HT-29 (cell line): Measurements from ENCODE around the gene SMARCD1. TPM values are rescaled to one million over a fixed set of nuclear protein-coding genes. Genes with fewer than 3 reads are reported as not detected.
"Not testable (repeated sequence)": the region's sequence is repeated elsewhere in the genome, so short reads cannot be mapped to it uniquely, and the experiment has no call there.

Experiments
- DNase-seq: peaks from one replicate; pipeline ENCODE4 v3.0.0-alpha.2; 2015; ENCODE audit warnings: low spot score
- total RNA-seq: library from RNA; depleted of rRNA; stranded (reverse); fragments of >200 nt; shearing (Covaris generic); gene quantifications from 2 replicates; pipeline ENCODE4 v1.2.3, GENCODE V29; 2014

SMARCD1 gene
- total RNA-seq, 1 experiment from 2014 or later, result 74.8 TPM

DNA sequence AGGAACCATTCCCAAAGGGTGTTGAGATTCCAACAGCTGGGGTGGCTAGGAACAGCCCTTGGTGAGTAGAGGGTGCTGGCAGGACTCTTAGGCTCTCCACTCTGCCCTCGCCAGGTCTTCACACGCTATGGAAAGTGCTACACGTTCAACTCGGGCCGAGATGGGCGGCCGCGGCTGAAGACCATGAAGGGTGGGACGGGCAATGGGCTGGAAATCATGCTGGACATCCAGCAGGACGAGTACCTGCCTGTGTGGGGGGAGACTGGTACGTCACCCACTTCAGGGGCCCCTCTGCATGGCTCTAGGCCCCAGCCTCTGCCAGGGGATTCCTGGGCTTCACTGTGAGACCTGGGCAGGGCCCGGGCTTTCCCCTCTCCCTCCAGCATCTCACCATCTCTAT lies 8.0 kb upstream of the SMARCD1 start:
- DNase-seq, result no peak

GRCh38 chr12:50078281-50078680 lies 6.9 kb upstream of the SMARCD1 start:
- DNase-seq, result no peak

- DNase-seq, result no peak
Observed at GRCh38 chr12:50079771-50080170, 5.4 kb upstream of the SMARCD1 start.

DNA sequence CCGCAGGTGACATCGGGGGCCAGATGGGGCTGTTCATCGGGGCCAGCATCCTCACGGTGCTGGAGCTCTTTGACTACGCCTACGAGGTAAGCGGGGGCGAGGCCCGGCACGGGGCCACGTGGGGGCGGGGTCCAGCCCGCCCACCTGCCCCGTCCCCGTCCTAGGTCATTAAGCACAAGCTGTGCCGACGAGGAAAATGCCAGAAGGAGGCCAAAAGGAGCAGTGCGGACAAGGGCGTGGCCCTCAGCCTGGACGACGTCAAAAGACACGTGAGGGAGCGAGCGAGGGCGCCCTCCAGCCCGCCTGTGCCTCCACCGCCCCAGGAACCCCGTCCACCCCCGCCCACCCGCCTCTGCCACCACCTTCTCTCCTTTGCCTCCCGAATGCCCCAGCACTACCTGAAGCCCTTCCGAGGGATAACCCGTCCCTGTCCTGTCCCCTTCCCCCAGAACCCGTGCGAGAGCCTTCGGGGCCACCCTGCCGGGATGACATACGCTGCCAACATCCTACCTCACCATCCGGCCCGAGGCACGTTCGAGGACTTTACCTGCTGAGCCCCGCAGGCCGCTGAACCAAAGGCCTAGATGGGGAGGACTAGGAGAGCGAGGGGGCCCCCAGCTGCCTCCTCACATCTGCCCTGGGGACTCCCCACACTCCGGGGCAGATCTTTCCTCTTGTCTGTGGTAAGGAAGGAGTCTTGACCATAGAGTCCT lies 3.9 kb upstream of the SMARCD1 start:
- no peak for DNase-seq

- peak; percentile 67 for DNase-seq
Observed at GRCh38 chr12:50082644-50083043, 2.5 kb upstream of the SMARCD1 start.

- DNase-seq, result no peak
Observed at GRCh38 chr12:50083301-50083700, 1.8 kb upstream of the SMARCD1 start.

DNA sequence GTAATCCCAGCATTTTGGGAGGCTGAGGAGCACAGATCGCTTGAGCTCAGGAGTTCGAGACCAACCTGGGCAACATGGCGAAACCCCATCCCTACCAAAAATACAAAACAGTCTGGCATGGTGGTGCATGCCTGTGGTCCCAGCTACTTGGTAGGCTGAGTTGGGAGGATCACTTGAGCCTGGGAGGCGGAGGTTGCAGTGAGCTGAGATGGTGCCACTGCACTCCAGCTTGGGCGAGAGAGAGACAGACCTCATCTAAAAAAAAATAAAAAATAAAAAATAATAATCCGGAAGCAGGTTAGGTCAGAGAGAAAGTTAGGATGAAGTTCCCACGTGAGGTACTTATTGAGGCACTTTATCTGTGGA lies 750 bp upstream of the SMARCD1 start:
- not testable (repeated sequence) for DNase-seq

- DNase-seq, result no peak
Observed at GRCh38 chr12:50085615-50086072, 502 bp downstream of the SMARCD1 start.

DNA sequence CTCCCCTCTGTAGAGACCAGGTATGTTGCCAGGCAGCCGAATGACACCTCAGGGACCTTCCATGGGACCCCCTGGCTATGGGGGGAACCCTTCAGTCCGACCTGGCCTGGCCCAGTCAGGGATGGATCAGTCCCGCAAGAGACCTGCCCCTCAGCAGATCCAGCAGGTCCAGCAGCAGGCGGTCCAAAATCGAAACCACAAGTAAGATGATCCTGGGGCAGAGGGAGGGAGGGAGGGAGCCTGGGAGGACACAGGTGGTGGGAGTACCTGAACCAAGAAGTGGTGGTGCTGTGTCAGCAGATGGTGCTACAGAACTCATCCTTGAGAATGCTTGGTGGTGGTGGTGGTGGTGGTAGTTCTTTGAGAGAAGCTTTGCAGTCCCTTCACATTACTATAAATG lies 1.0 kb downstream of the SMARCD1 start:
- no peak for DNase-seq

GRCh38 chr12:50087151-50087550 lies 2.0 kb downstream of the SMARCD1 start:
- DNase-seq, result no peak

DNA sequence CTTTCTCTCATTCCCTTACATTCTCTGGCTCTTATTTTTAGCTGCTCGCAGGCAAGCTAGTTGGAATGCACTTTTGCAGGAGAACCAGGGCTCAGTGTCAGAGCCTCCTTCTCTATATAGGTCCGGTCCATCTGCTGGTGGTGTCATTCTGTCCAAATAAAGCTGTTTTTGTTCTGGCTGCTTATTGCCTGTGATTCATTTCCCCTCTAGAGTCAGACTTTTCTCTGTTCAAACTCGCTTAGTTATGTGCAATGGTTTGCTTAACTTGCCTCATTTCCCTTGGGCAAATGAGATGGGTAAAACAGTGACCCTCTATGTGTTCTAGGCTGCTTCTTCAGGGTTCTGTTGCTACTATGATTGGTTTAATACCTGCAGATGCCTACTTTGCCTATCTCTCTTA lies 2.9 kb downstream of the SMARCD1 start:
- no peak for DNase-seq

DNA sequence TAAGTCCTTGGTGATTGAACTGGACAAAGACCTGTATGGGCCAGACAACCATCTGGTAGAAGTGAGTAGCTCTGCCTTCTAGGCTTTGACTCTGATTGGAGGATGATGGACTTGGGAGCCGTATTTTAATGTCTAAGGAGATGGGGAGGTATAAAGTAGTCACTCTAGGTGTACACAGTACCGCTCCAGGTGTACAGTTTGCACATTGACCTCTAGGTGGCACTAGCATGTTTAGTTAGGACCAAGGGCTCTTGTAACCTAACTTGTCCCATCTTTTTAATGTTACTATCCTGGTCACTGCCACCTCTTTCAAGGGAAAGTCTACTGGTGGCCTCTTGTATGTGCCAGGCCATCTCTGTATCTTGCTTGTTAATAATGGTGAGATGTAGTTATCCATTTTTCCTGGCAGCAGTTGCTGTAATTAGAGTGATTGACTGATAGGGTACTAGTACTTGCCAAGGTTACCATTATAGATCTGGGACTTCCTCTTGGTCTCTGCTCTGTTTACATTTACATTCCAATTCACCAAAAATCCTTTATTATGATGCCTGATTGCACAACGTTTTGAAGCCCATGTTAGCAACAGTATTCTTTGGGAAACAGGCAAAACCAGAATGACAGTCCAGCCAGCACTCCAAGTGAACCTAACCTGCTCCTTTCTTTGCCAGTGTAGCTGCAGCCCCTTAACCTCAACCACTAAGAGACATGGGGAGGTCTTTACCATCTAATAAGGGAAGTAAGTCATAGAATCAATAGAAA lies 3.6 kb downstream of the SMARCD1 start:
- DNase-seq, result peak; percentile 93

- DNase-seq, result no peak
Observed at GRCh38 chr12:50089730-50090129, 4.6 kb downstream of the SMARCD1 start.

DNA sequence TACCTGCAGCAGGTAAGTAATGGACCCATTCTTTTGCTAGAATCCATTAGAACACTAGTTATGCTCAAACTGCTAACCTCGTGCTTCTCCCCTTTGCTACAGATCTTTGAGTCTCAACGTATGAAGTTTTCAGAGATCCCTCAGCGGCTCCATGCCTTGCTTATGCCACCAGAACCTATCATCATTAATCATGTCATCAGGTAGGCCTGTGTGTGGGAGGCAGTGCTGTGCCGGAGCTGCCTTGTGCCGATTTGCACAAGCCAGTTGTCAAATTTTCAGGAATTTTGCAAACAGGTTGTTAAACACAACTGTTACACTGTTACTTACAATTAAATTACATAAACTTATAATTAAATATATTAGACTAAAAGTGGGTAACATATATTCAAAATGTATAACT lies 5.2 kb downstream of the SMARCD1 start:
- DNase-seq, result no peak

DNA sequence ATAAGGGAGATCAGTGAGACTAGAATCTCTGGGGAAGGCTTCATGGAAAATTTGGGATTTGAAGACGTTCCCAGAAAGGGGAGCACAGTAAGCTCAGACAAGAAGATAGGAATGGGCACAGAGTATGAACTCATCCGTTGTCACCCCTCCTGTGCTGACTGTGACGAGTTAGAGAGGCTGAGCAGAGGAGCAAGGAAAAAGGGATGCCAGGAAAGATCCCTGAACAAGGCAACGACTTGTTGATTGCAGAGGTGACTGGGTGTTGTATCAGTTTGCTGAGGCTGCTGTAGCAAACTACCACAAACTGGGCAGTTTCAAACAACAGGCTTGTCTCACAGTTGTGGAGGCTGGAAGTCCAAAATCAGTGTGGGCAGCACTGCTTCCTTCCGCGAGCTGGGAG lies 12.8 kb downstream of the SMARCD1 start:
- no peak for DNase-seq

DNA sequence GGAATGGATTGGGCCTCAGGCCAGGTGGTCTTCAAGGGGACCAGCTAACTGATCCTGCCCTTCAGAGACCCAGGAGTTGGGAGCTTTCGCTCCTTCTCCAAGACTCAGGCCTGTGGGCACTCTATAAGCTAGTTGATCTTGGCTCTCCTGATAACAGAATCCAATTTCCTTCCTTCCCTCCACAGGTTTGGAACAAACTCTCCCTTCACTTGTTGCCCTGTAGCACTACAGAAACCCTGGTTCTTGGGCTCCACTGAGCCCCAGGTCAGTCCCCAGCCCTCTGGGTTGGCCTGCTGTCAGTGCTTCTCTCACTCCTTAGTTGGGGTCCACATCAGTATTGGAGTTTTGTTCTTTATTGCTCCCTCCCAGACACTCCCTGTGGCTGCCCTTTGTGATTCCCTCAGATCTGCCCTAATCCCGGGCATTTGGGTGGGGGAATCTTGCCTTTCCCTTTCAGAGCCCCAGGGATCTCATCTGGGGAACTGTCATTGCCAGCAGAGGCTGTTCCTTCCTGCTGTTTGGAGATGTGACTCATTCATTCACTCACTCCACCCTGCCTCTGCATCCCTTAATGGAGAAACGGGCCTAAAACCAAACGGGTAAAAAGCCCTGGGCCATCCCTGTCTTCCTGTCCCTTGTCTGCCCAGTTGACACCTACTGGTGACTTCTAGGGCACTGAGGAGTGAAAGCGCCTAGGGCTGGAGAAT lies 14.3 kb downstream of the SMARCD1 start:
- no peak for DNase-seq

DNA sequence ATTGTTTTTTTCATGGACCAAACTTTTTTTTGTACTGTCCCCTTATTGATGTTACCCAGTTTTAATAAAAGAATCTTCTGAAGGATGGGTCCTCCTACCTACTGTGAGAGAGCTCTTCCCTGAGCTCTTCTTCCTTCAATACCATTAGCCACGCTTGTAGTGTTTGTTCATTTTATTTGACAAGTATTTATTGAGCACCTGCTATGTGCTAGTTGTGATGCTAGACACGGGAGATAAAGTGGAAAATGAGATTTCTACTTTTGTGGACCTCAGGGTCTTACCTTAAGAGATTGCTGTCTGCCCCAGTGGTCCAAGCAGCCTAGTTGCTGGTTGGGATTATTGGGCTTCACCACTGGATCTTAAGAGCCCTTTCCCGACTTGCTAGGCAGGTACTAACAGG lies 15.4 kb downstream of the SMARCD1 start:
- DNase-seq, result no peak

- DNase-seq, result peak; percentile 48
Observed at GRCh38 chr12:50101663-50102062, 16.5 kb downstream of the SMARCD1 start.

- DNase-seq, result no peak
Observed at GRCh38 chr12:50102131-50102531, 17.0 kb downstream of the SMARCD1 start.

DNA sequence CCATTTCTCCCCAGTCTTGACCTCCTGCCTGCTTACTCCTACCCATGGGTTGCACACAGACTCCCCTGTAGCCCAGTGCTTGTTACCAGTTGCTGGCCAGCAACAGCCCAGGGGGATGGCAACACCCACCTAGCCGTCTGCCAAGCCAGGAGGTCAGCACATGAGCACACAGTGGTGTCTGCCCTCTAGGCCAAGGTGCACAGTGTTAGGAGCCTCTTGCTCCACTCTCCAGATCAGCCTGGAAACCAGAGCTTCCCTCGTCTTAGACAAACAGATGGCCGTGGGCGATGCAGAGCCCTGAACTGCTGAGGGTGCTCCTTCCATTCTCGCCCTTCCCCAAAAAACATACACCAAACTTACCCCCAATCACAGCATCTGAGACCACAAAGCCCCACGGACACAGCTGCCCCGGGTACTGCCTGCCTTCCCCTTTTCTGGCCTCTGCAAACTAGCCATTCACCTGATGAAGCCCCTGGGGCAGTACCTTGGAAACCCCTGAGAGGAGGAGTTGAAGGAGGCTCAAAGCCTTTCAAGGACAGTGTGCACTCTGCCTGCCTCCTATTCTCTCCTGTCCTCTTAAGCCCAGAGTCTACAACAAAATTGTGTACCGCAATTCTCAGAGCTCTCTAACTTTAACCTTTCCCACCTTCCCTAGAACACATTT lies 17.6 kb downstream of the SMARCD1 start:
- no peak for DNase-seq

DNA sequence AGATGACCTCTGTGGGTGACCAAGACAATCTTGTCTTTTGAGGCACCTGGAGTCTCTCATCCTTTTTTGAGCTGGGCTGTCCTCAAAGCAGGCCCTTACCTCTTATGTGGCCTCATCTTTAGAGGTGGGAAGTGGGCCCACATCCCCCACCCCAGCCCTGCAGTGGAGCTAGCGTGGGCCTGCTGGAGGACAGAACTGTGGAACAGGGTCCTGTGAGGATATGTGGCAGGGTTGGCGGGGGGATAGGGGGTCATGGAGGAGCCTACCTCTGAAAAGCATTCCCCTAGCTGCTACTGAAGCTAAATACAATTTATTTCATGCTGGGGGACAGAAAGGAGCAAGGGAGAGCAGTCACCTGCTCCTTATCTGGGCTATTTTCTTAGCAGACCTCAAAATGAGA lies 18.2 kb downstream of the SMARCD1 start:
- DNase-seq, result no peak

- DNase-seq, result peak; percentile 86
Observed at GRCh38 chr12:50103767-50104321, 18.7 kb downstream of the SMARCD1 start, which contains the start of gene GPD1. GPD1 (plus strand) TSS chr12:50104008; CDS start chr12:50104051, 43 bp downstream.
